GM11168 (cell line): ENCODE results near the gene SPTSSB.

ENCODE experiments used
- in situ Hi-C: fragments of 300-500 bp; cut with MboI; formaldehyde crosslinking; loops from one replicate; pipeline ENCODE4 v1.12.0; 2022; ENCODE audit warnings: low sequenced_read_pairs; ENCODE audit not compliant: unreplicated experiment

The SPTSSB gene

DNA sequence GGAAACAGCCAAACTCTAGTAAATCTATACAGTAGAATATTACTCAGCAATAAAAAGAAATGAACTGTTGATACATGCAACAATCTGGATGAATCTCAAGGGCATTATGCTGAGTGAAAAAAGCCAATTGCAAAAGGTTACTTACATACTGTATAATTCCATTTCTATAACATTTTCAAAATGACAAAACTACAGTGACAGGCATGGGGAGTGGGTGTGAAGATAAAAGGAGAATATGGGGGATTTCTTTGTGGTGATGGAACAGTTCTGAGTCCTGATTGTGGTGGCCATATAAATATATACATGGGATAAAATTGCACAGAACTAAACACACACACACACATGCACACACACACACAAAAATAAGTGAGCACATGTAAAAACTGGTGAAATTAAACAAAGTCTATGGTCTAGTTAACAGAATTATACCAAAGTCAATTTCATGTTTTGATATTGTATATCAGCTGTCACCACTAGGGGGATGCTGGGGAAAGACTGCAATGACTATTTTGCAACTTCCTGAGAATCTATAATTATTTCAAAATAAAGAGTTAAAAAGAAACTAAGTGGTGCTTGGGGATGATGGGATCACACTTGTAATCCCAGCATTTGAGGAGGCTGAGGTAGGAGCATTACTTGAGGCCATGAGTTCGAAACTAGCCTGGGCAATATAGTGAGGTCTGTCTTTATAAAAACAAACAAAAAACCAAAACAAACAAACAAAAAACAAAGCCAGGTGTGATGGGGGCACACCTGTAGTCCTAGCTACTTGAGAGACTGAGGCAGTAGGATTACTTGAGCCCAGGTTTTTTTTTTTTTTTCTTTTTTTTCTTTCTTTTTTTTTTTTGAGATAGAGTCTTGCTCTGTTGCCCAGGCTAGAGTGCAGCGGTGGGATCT is 66.0 kb downstream of the SPTSSB start:
- in situ Hi-C loops, result loop anchor here (10.0 kb wide), 1 partner anchor 99 kb away; no protein-coding TSS in a partner anchor

DNA sequence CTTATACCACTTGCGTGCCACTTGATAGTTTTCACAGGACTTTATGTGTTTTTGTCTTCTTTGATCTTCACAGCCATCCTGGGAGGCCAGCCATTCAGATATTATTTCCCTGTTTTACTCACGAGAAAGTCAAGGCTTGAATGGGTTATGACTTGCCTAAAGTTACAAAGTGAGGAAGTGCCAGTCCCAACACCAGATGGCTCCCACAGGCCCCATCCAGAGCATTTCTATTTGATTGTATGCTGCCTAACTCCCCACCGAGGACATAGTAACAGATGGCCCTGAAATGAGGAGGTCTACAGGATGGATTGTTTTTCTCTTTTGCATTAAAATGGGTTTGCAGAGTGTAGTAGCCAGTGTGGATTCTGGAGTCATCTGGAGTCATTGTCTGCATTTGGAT is 74.5 kb downstream of the SPTSSB start:
- in situ Hi-C loops, result no loop called here

DNA sequence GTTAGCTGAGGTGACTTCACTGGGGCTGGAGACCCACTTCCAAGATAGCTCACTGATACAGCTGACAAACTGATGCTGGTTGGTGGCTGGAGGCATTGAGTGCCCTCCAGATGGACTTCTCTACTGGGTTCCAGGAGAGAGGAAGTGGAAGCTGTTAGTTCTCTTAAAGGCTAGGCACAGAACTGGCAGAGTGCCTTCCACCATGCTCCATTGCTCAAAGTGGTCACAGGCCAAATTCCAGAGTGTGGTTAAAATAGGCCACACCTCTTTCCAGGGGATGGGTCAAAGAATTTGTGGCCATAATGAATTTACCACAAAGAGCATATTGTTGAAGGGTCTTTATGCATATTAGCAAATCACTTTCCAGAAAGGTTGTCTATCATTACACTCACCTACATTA is 76.0 kb downstream of the SPTSSB start:
- in situ Hi-C loops, result no loop called here
